Lower lobe of right lung (tissue), 2 donors: ENCODE data around the gene CEP78. TPM values are rescaled to one million over a fixed set of nuclear protein-coding genes. Genes with fewer than 3 reads are reported as not detected.
"Not testable (repeated sequence)": the region's sequence is repeated elsewhere in the genome, so short reads cannot be mapped to it uniquely, and the experiment has no call there.

Source experiments
- ATAC-seq, 2 donors: fragments of 200-7000 bp; cut with Tn5 transposase; one replicate each; pipeline ENCODE4 v1.9.1; 2020 to 2022; ENCODE audit warnings: mild to moderate bottlenecking in 2 of 2, moderate library complexity in 2 of 2
- DNase-seq: peaks from one replicate; pipeline ENCODE4 v3.0.0-alpha.2; 2020
- H3K27ac ChIP-seq: fragments of 200-600 bp; one replicate; pipeline ENCODE4 v1.8.0; 2022
- H3K27me3 ChIP-seq: fragments of 200-600 bp; one replicate; pipeline ENCODE4 v1.8.0; 2022; ENCODE audit warnings: low read depth
- H3K36me3 ChIP-seq: fragments of 200-600 bp; one replicate; pipeline ENCODE4 v1.8.0; 2022; ENCODE audit warnings: mild to moderate bottlenecking
- H3K4me1 ChIP-seq: fragments of 200-600 bp; one replicate; pipeline ENCODE4 v1.8.0; 2022
- H3K4me3 ChIP-seq: fragments of 200-600 bp; one replicate; pipeline ENCODE4 v1.8.0; 2022; ENCODE audit warnings: mild to moderate bottlenecking
- H3K9me3 ChIP-seq: fragments of 200-600 bp; one replicate; pipeline ENCODE4 v1.8.0; 2022
- intact Hi-C: fragments of 100-400 bp; cut with DNase I; formaldehyde crosslinking; loops from one replicate; pipeline ENCODE4 v1.11.0; 2022
- total RNA-seq: library from RNA; stranded (reverse); fragmentation: NEBNext Ultra II Directional; extraction: Animal tissue kit (Norgen Biotek cat#: 25700); gene quantifications from one replicate; pipeline ENCODE4 v1.2.1, GENCODE V29; 2021
- TF ChIP-seq, protein P1 (sequence below): fragments of 200-600 bp; IDR thresholded peaks from one replicate; pipeline ENCODE4 v1.8.0; 2022; ENCODE audit warnings: antibody characterized with exemption, mild to moderate bottlenecking
- donor health status: DM: no; HTN: yes; CAD: no; lungs with severe emphysema.

Gene CEP78
- total RNA-seq, 1 donor from 2014 or later, result 12.9 TPM

DNA sequence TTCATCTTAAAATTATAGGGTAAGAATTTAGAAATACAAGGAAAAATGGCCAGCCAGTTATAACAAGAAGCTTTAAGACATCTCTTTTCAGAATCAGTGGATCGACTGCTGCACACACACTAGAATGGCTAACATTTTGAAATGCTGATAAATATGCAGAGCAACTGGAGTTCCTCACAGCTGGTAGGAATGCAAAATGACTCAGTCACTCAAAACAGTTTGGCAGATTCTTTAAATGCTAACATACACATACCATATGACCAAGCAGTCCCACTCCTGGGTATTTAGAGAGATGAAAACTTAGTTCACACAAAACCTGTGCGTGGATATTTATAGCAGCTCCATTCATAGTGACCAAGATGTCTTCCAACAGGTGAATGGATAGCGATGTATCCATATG, 37.9 kb downstream of the CEP78 start:
- no peak overlapping the region for H3K27ac ChIP-seq
- DNase-seq (no peak), ATAC-seq (no peak)
- intact Hi-C loops, result no loop called here
- H3K36me3 ChIP-seq, result peaks cover 8% of the 10 kb centered on the region
- TF ChIP-seq, protein P1, sequence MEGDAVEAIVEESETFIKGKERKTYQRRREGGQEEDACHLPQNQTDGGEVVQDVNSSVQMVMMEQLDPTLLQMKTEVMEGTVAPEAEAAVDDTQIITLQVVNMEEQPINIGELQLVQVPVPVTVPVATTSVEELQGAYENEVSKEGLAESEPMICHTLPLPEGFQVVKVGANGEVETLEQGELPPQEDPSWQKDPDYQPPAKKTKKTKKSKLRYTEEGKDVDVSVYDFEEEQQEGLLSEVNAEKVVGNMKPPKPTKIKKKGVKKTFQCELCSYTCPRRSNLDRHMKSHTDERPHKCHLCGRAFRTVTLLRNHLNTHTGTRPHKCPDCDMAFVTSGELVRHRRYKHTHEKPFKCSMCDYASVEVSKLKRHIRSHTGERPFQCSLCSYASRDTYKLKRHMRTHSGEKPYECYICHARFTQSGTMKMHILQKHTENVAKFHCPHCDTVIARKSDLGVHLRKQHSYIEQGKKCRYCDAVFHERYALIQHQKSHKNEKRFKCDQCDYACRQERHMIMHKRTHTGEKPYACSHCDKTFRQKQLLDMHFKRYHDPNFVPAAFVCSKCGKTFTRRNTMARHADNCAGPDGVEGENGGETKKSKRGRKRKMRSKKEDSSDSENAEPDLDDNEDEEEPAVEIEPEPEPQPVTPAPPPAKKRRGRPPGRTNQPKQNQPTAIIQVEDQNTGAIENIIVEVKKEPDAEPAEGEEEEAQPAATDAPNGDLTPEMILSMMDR, result no peak
- H3K27me3 ChIP-seq, result no peaks in the 10 kb centered on the region
- peaks cover 8% of the 10 kb centered on the region for H3K4me1 ChIP-seq
- no peak overlapping the region for H3K4me3 ChIP-seq
- H3K9me3 ChIP-seq, result no peaks in the 10 kb centered on the region

DNA sequence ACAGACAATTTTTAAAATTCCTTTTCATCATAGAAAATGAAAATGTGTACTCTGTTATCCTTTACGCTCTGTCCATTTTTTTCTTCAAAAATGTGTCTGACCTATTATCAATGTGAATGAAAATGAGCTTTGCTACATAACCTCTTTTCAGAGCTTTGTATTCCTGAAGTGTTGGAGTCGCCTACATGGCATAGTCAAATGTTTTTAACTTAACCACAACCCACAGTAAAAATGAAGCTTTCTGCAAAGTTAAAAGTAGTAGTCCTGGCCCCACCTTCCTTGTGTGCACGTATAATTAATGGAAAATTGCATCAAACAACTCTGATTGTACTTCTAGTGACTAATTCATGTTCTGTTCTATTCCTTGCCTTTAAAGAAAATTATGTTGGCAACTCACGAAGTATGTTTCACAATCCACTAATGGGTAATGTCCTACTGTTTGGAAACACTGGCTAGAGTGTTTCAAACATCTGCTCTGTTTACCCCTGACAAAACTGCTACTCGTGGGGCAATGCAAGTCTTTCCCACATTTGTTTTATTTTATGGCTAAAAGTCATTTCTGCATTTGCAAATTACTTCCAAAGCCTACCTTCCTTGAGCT, 42.4 kb downstream of the CEP78 start:
- Histone ChIP-seq H3K36me3 (no peaks in the 10 kb centered on the region), H3K9me3 (no peaks in the 10 kb centered on the region), H3K27ac (no peak overlapping the region), H3K27me3 (no peaks in the 10 kb centered on the region), H3K4me3 (no peak overlapping the region), H3K4me1 (peaks cover 22% of the 10 kb centered on the region)
- DNase-seq, result no peak
- TF ChIP-seq, protein P1, result no peak
- ATAC-seq, result peak; percentile 80 to 89
- intact Hi-C loops, result no loop called here

DNA sequence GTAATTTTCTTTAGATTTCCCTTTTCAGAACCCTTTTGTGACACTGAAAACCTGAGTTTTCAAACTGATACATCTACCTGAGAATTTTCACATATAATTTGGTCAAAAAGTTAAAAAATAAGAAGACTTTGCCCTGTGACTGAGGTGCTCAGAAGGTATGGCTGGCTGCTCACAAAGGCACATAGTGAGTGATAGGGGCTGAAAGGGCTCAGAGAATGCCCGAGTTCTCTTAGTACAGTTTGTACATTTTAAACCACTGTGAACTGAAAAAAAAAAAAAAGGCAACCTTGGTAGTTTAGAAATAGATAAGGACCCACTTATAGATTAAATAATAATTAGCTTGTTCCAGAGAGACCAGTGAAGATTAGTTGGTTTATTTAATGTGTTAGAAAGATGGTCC, 42.9 kb downstream of the CEP78 start:
- intact Hi-C loops, result no loop called here
- H3K4me1 ChIP-seq, result peaks cover 22% of the 10 kb centered on the region
- ATAC-seq (peak; percentile 62 to 66), DNase-seq (no peak)
- TF ChIP-seq, protein P1, result no peak
- H3K27ac ChIP-seq, result no peak overlapping the region
- H3K4me3 ChIP-seq, result no peak overlapping the region
- no peaks in the 10 kb centered on the region for H3K36me3 ChIP-seq
- no peaks in the 10 kb centered on the region for H3K27me3 ChIP-seq
- H3K9me3 ChIP-seq, result no peaks in the 10 kb centered on the region

DNA sequence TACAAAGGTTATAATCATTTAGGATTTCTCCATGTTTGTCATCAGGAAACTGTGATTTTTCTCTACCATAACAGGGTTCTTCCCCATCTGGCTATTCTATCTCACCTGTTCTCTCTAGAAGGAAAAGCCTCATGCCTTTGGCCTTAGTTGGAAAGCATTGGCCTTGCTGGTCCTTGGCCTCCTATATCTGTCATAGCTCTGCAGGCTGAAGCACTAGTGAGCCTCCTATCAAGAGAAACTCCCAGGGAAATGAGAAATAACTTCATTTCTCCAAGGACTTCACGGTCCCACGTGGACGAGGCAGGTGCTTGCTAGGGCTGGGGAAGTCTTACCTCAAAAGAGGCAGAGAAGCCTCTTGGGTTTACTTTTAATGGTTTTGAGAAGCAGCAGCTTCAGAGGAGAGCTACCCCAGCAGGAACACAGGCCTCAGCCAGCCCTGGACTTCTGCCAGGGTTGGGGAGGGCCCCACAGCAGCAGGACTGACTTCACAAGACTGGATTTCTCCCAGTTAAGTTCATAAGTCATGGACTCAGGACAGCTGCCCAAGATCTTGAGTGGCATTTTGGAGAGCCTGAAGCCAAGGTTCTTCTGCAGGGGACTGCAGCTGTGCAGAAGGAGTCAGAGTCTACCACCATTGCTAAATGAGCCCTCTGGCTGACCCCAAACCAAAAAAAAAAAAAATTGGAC, 45.2 kb downstream of the CEP78 start:
- ATAC-seq (peak; percentile 72 to 83), DNase-seq (peak; percentile 64)
- TF ChIP-seq, protein P1, result no peak
- Histone ChIP-seq H3K4me1 (peaks cover 22% of the 10 kb centered on the region), H3K27me3 (no peaks in the 10 kb centered on the region), H3K4me3 (no peak overlapping the region), H3K36me3 (no peaks in the 10 kb centered on the region), H3K9me3 (no peaks in the 10 kb centered on the region), H3K27ac (no peak overlapping the region)
- intact Hi-C loops, result no loop called here

DNA sequence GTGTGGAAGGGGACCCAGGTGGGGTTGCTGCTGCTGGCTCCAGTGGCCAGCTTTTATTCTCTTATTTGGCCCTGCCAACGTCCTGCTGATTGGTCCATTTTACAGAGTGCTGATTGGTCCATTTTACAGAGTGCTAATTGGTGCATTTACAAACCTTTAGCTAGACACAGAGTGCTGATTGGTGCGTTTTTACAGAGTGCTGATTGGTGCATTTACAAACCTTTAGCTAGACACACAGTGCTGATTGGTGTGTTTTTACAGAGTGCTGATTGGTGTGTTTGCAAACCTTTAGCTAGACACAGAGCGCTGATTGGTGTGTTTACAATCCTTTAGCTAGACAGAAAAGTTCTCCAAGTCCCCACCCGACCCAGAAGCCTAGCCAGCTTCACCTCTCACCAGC, 48.3 kb downstream of the CEP78 start:
- intact Hi-C loops, DNase-seq, H3K27ac ChIP-seq, H3K4me3 ChIP-seq, ATAC-seq, H3K9me3 ChIP-seq, H3K36me3 ChIP-seq, H3K27me3 ChIP-seq: not testable (repeated sequence)
- H3K4me1 ChIP-seq, result peaks cover 14% of the 10 kb centered on the region

DNA sequence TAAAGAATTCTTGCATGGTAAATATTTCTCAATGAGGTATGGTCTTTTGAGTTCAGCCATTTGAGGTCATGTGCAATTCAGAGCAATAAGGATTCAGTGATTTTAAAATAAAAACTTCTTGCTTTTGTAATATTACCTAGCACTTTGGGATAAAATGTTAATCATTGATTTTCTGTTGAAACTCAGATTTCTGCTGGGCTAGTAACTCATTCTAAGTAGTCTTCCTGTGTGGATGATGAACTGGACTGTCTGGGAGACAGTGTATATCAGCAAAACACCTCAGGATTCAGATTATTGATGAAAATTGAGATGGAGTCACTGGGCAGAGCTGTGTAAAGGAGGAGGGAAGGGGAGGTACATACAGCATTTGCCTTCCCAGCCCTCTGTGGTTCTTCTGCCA, 50.2 kb downstream of the CEP78 start:
- Histone ChIP-seq H3K27ac (no peak overlapping the region), H3K36me3 (no peaks in the 10 kb centered on the region), H3K4me1 (peaks cover 9% of the 10 kb centered on the region), H3K9me3 (no peaks in the 10 kb centered on the region), H3K27me3 (no peaks in the 10 kb centered on the region), H3K4me3 (no peak overlapping the region)
- no peak for ATAC-seq
- TF ChIP-seq, protein P1, result no peak
- intact Hi-C loops, result no loop called here
- DNase-seq, result no peak
